Liver (tissue), 9 donors: ENCODE measurements around the gene INPP5A. TPM values are rescaled to one million over a fixed set of nuclear protein-coding genes. Genes with fewer than 3 reads are reported as not detected.

Experiments
- DNase-seq: peaks from one replicate; pipeline ENCODE4 v3.0.0-alpha.2; 2017; ENCODE audit warnings: low spot score
- H3K27ac ChIP-seq, 2 donors: one replicate each; pipeline ENCODE4 v1.7.0; 2013; ENCODE audit warnings: inconsistent platforms in 2 of 2, low read length in 2 of 2, control low read depth in 1 of 2, low read depth in 1 of 2, mild to moderate bottlenecking in 1 of 2
- H3K27me3 ChIP-seq, 4 donors: one replicate each; pipeline versions ENCODE4 v1.6.1 to v1.7.0; 2013; ENCODE audit warnings: low read length in 3 of 4, inconsistent platforms in 1 of 4, mild to moderate bottlenecking in 1 of 4, moderate library complexity in 1 of 4; ENCODE audit not compliant: control insufficient read depth in 4 of 4, insufficient read depth in 4 of 4
- H3K36me3 ChIP-seq, 4 donors: one replicate each; pipeline versions ENCODE4 v1.6.1 to v1.7.0; 2013; ENCODE audit warnings: low read length in 3 of 4, mild to moderate bottlenecking in 3 of 4, low read depth in 1 of 4, moderate library complexity in 1 of 4; ENCODE audit not compliant: control insufficient read depth in 4 of 4, insufficient read depth in 3 of 4
- H3K4me1 ChIP-seq, 4 donors: one replicate each; pipeline versions ENCODE4 v1.6.1 to v1.7.0; 2013; ENCODE audit warnings: low read length in 3 of 4, mild to moderate bottlenecking in 3 of 4, moderate library complexity in 1 of 4; ENCODE audit not compliant: control insufficient read depth in 4 of 4, insufficient read depth in 4 of 4
- H3K4me3 ChIP-seq, 3 donors: one replicate each; pipeline versions ENCODE4 v1.6.1 to v1.7.0; 2013; ENCODE audit warnings: low read length in 3 of 3, control low read depth in 1 of 3, low read depth in 1 of 3, mild to moderate bottlenecking in 1 of 3
- H3K9ac ChIP-seq, 2 donors: one replicate each; pipeline ENCODE4 v1.7.0; 2013; ENCODE audit warnings: low read length in 2 of 2, mild to moderate bottlenecking in 2 of 2, moderate library complexity in 2 of 2, control low read depth in 1 of 2, low read depth in 1 of 2
- H3K9me3 ChIP-seq, 4 donors: one replicate each; pipeline versions ENCODE4 v1.6.1 to v1.7.0; 2013; ENCODE audit warnings: low read length in 3 of 4; ENCODE audit not compliant: control insufficient read depth in 4 of 4
- ATF3 ChIP-seq: IDR thresholded peaks from 2 replicates; pipeline ENCODE4 v1.6.1; 2016; ENCODE audit warnings: antibody characterized with exemption
- CTCF ChIP-seq: fragments of 150-350 bp; IDR thresholded peaks from 2 replicates; pipeline ENCODE4 v1.5.1; 2017; ENCODE audit warnings: improper control_type of control experiment, low read depth, low read length; ENCODE audit not compliant: missing input control
- EGR1 ChIP-seq, 2 donors: IDR thresholded peaks; 2 replicates each; pipeline ENCODE4 v1.6.1; 2016 to 2018; ENCODE audit warnings: antibody characterized with exemption in 2 of 2, low read depth in 2 of 2
- FOXA1 ChIP-seq: IDR thresholded peaks from 2 replicates; pipeline ENCODE4 v1.6.1; 2016; ENCODE audit warnings: antibody characterized with exemption
- FOXA2 ChIP-seq: IDR thresholded peaks from 2 replicates; pipeline ENCODE4 v1.6.1; 2016; ENCODE audit warnings: antibody characterized with exemption
- GABPA ChIP-seq, 2 donors: IDR thresholded peaks in 1 of 2; conservative IDR thresholded peaks in 1 of 2; 2 replicates each; pipeline ENCODE4 v1.6.1; 2016; ENCODE audit warnings: antibody characterized with exemption in 2 of 2, mild to moderate bottlenecking in 1 of 2, moderate library complexity in 1 of 2
- HNF4G ChIP-seq: IDR thresholded peaks from 2 replicates; pipeline ENCODE4 v1.6.1; 2016; ENCODE audit warnings: antibody characterized with exemption
- JUND ChIP-seq, 2 donors: IDR thresholded peaks; 2 replicates each; pipeline ENCODE4 v1.6.1; 2016; ENCODE audit warnings: antibody characterized with exemption in 2 of 2
- MAX ChIP-seq: IDR thresholded peaks from 2 replicates; pipeline ENCODE4 v1.6.1; 2016; ENCODE audit warnings: antibody characterized with exemption
- NR2F2 ChIP-seq: IDR thresholded peaks from 2 replicates; pipeline ENCODE4 v1.6.1; 2016; ENCODE audit warnings: antibody characterized with exemption
- RAD21 ChIP-seq, 2 donors: IDR thresholded peaks; 2 replicates each; pipeline ENCODE4 v1.6.1; 2016; ENCODE audit warnings: antibody characterized with exemption in 2 of 2, mild to moderate bottlenecking in 2 of 2
- REST ChIP-seq: IDR thresholded peaks from 2 replicates; pipeline ENCODE4 v1.6.1; 2016; ENCODE audit warnings: antibody characterized with exemption, mild to moderate bottlenecking
- RXRA ChIP-seq, 2 donors: IDR thresholded peaks; 2 replicates each; pipeline ENCODE4 v1.6.1; 2017 to 2018; ENCODE audit warnings: antibody characterized with exemption in 2 of 2, mild to moderate bottlenecking in 1 of 2
- SP1 ChIP-seq: IDR thresholded peaks from 2 replicates; pipeline ENCODE4 v1.6.1; 2018; ENCODE audit warnings: antibody characterized with exemption, mild to moderate bottlenecking
- TAF1 ChIP-seq: conservative IDR thresholded peaks from 2 replicates; pipeline ENCODE4 v1.6.1; 2016; ENCODE audit warnings: antibody characterized with exemption, mild to moderate bottlenecking
- YY1 ChIP-seq: IDR thresholded peaks from 2 replicates; pipeline ENCODE4 v1.6.1; 2016; ENCODE audit warnings: antibody characterized with exemption, mild to moderate bottlenecking
- ZBTB33 ChIP-seq: IDR thresholded peaks from 2 replicates; pipeline ENCODE4 v1.6.1; 2016; ENCODE audit warnings: antibody characterized with exemption
- WGBS: extraction: QIAGEN DNeasy Blood & Tissue Kit; methylation state at CpG from one replicate; pipeline ENCODE4 v1.1.7; 2013; 5-methylcytosine and 5-hydroxymethylcytosine counted together
- polyA plus RNA-seq, 2 donors: library from polyadenylated mRNA; stranded (reverse) in 1 of 2; unstranded in 1 of 2; fragments of 200-250 nt in 1 of 2; fragments of >200 nt in 1 of 2; fragmentation: Nextera tagmentation in 1 of 2; extraction: Ambion mirVana in 1 of 2; gene quantifications; one replicate each; pipeline versions ENCODE4 v1.2.1 to v1.2.3, GENCODE V29; 2013 to 2015
- total RNA-seq, 2 donors: library from RNA; depleted of rRNA; stranded (reverse); fragments of >200 nt; gene quantifications; one replicate each; pipeline ENCODE4 v1.2.3, GENCODE V29; 2014
- donor health status: healthy.
- donor health status: healthy.
- donor health status: healthy.
- donor health status: healthy.
- donor health status: healthy.

INPP5A gene
- total and polyA plus RNA-seq, 4 donors = 4.3 to 26.5 (median 10.9) TPM

- Histone ChIP-seq H3K27ac (no peak overlapping the region), H3K9me3 (peaks cover 0 to 2% (median 0%) of the 10 kb centered on the region in 4 donors), H3K4me1 (peaks cover 0 to 7% (median 3%) of the 10 kb centered on the region in 4 donors), H3K4me3 (no peak overlapping the region), H3K27me3 (no peaks in the 10 kb centered on the region), H3K36me3 (no peaks in the 10 kb centered on the region), H3K9ac (no peak overlapping the region)
- TF ChIP-seq RAD21 (IDR thresholded peaks at IDR 0.05) = no peak
- TF ChIP-seq REST = no peak
- no peak for TF ChIP-seq EGR1 (IDR thresholded peaks at IDR 0.05; ENCODE audit: low read depth in 2 of 2)
- no peak for TF ChIP-seq JUND (IDR thresholded peaks at IDR 0.05)
- no peak for TF ChIP-seq GABPA (IDR thresholded peaks at IDR 0.05 in 1 of 2, conservative IDR thresholded peaks at IDR 0.05 in 1 of 2)
- no peak for TF ChIP-seq CTCF
- TF ChIP-seq MAX = no peak
- WGBS = 92% methylated on average over 8 of the region's 8 CpGs
- DNase-seq = no peak
These were observed 67.8 kb downstream of the INPP5A start for GRCh38 chr10:132605390-132605789.

GRCh38 chr10:132606031-132606491 is 68.5 kb downstream of the INPP5A start:
- H3K9ac ChIP-seq = no peak overlapping the region
- H3K27me3 ChIP-seq = no peaks in the 10 kb centered on the region
- no peaks in the 10 kb centered on the region for H3K36me3 ChIP-seq
- TF ChIP-seq FOXA1 (no peak), SP1 (no peak), REST (no peak), ATF3 (no peak), HNF4G (no peak), RXRA (IDR thresholded peaks at IDR 0.05) (no peak), FOXA2 (no peak), JUND (IDR thresholded peaks at IDR 0.05) (no peak), ZBTB33 (no peak), GABPA (IDR thresholded peaks at IDR 0.05 in 1 of 2, conservative IDR thresholded peaks at IDR 0.05 in 1 of 2) (no peak), NR2F2 (no peak), EGR1 (IDR thresholded peaks at IDR 0.05; ENCODE audit: low read depth in 2 of 2) (no peak), YY1 (no peak), TAF1 (no peak), MAX (no peak), RAD21 (IDR thresholded peaks at IDR 0.05) (no peak)
- H3K9me3 ChIP-seq = no peaks in the 10 kb centered on the region
- WGBS = 90% methylated on average over 28 of the region's 28 CpGs
- no peak overlapping the region for H3K27ac ChIP-seq
- H3K4me3 ChIP-seq = no peak overlapping the region
- DNase-seq = no peak
- peaks cover 0 to 7% (median 3%) of the 10 kb centered on the region in 4 donors for H3K4me1 ChIP-seq
